Spleen (tissue), 7 donors: ENCODE measurements around the gene SNX10.

ENCODE experiments used
- CTCF ChIP-seq, 11 experiments: fragments of 200-600 bp in 7 of 11; fragments of 450-650 bp in 4 of 11; sonication (generic) in 4 of 11; IDR thresholded peaks in 8 of 11; conservative IDR thresholded peaks in 3 of 11; 1 replicate in 7 of 11; 2 replicates in 4 of 11; pipeline versions ENCODE4 v1.4.0 to v1.8.0; 2016 to 2021; ENCODE audit warnings: antibody characterized with exemption in 11 of 11, inconsistent platforms in 4 of 11, mild to moderate bottlenecking in 1 of 11
- POLR2AphosphoS5 ChIP-seq, 3 donors: sonication (generic); formaldehyde crosslinking; IDR thresholded peaks; one replicate each; pipeline ENCODE4 v1.5.1; 2017; ENCODE audit warnings: antibody characterized with exemption in 3 of 3
- donor health status: DM: no; HTN: no; CAD: no; lungs with moderate emphysema.
- donor health status: DM: no; HTN: no; CAD: no.
- donor health status: DM: no; HTN: no; CAD: no.

GRCh38 chr7:26374647-26375373 is 83.1 kb downstream of the SNX10 start:
- TF ChIP-seq POLR2AphosphoS5 (IDR thresholded peaks at IDR 0.05) = no peak
- no peak for TF ChIP-seq CTCF (IDR thresholded peaks at IDR 0.05 in 8 of 11, conservative IDR thresholded peaks at IDR 0.05 in 3 of 11)
